HG03135 (cell line): ENCODE data around the gene NFRKB.

Source experiments
- ATAC-seq: cut with Tn5 transposase; IDR thresholded peaks from one replicate; pipeline ENCODE4 v1.9.1; 2021; ENCODE audit warnings: mild to moderate bottlenecking, moderate library complexity; ENCODE audit not compliant: unreplicated experiment

NFRKB gene

GRCh38 chr11:129846508-129847335 lies 48.7 kb downstream of the NFRKB start:
- no peak for ATAC-seq
